HG03097 (cell line): ENCODE data around the gene WWC1.
"Not testable (repeated sequence)": the region's sequence is repeated elsewhere in the genome, so short reads cannot be mapped to it uniquely, and the experiment has no call there.

Experiments
- ATAC-seq: cut with Tn5 transposase; IDR thresholded peaks from one replicate; pipeline ENCODE4 v1.9.1; 2021; ENCODE audit not compliant: unreplicated experiment, low FRiP score

WWC1 gene

GRCh38 chr5:168307022-168307421, 15.6 kb downstream of the WWC1 start:
- ATAC-seq, result no peak

- ATAC-seq, result no peak
Observed at GRCh38 chr5:168307925-168308584, 16.6 kb downstream of the WWC1 start.

GRCh38 chr5:168308976-168309598, 17.6 kb downstream of the WWC1 start:
- ATAC-seq, result no peak

- ATAC-seq, result not testable (repeated sequence)
Observed at GRCh38 chr5:168310541-168310940, 19.1 kb downstream of the WWC1 start.

DNA sequence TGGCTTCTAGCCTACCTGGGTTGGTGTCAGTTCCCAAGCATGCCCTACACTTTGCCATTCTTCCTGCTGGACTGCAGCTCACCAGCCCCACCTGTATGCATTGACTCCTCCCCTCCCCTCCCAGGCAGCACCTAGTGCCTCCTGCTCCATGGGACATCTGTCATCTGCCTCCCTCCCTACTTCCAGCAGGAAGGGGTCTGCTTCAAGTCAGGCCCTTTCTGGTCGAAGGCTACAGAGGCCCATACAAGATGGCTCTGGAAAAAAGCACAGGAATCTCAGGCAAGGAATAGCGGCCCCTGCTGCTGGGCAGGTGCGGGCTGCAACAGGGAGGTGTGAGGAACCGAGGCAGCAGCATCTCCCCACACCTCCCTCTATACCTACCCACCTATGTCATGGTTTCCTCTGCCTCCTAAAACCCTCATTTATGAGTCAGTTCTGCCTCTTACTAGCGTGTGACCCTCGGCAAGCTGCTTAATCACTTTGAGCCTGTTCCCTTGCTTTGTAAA, 19.7 kb downstream of the WWC1 start:
- ATAC-seq, result no peak

- ATAC-seq, result no peak
Observed at GRCh38 chr5:168312606-168313295, 21.3 kb downstream of the WWC1 start.

GRCh38 chr5:168313596-168314204, 22.3 kb downstream of the WWC1 start:
- no peak for ATAC-seq

- ATAC-seq, result no peak
Observed at GRCh38 chr5:168314735-168315411, 23.4 kb downstream of the WWC1 start.

GRCh38 chr5:168315416-168316138, 24.1 kb downstream of the WWC1 start:
- ATAC-seq, result no peak

DNA sequence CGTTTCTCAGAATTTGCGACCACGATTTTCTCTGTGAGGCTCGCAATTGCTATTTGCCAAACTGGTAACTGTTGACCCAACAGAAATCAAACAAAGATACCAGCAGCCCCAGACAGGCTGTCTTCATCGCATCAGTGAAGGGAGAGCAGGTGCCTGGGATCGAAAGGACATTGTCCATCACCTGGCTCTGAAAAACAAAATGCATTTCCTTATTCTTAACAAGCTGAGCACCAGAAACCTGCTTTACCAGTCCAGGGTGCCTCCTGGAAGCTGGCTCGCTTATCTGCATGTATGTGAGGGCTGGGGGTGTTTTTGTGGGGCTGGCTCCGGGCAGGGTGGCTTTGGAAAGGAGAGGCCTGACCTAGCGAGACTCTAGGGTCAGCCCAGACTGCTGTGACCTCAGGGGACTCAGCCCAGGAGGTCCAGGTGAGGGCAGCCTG, 24.7 kb downstream of the WWC1 start:
- ATAC-seq, result no peak

DNA sequence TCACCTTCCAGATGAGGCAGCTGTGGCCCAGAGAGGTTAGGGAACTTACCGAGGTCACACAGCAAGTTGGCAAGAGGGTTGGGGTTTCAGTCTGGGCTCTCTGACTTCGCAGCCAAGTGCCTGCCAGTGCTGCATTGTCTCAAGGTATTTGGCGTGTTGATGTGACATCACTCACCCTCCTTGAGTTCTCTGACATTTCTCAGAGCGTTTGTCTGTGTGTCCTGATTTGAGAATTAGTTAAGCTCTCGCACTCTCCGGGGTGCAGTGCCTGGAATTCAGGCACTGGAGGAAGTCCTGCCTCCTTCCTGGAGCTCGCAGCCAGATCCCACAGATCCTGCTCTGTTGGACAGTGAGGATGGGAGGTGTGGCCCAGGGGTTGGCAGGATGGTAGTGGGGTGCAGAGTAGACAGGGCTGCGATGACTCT, 25.7 kb downstream of the WWC1 start:
- no peak for ATAC-seq

GRCh38 chr5:168317521-168318147, 26.2 kb downstream of the WWC1 start:
- no peak for ATAC-seq

DNA sequence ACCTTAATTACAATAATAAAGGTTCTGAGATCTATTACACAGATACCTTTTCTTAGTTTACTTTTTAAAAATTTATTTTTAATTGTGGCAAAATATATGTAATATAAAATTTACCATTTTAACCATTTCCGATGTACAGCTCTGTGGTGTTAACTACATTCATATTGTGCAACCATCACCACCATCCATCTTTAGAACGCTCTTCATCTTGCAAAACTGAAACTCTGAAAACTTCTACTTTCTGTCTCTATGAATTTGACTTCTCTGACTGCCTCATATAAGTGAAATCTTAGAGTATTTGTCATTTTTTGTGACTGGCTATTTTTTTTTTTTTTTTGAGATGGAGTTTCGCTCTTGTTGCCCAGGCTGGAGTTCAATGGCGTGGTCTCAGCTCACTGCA, 26.8 kb downstream of the WWC1 start:
- no peak for ATAC-seq

DNA sequence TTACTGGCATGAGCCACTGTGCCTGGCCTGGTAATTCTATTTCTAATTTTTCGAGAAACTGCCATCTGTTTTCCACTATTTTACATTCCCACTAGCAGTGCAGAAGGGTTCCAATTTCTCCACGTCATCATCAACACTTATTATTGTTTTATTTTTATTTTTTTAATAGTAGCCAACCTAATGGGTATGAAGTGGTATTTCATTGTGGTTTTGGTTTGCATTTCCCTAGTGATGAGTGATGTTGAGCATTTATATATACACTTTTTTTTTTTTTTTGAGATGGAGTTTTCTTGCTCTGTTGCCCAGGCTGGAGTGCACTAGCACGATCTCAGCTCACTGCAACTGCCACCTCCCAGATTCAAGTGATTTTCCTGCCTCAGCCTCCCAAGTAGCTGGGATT, 28.3 kb downstream of the WWC1 start:
- ATAC-seq, result no peak

DNA sequence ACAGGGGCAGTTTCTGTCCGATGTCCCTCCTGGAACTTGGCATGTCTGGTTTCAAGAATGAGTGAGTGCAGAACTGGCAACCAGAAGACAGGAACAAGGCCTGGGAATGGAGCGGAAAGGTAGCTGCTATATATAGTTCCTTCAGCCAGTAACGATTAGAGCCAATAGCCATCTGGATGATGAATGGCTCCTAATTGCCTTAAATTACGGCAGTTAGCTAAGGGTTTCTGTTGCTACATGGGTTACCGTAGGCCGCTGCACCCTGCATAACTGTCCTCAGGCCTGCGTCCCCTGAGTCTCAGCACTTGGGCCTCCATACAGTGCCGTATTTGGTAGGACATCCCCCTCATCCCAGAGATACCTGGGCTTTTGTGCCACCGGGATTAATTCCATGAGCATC, 29.4 kb downstream of the WWC1 start:
- ATAC-seq, result no peak

DNA sequence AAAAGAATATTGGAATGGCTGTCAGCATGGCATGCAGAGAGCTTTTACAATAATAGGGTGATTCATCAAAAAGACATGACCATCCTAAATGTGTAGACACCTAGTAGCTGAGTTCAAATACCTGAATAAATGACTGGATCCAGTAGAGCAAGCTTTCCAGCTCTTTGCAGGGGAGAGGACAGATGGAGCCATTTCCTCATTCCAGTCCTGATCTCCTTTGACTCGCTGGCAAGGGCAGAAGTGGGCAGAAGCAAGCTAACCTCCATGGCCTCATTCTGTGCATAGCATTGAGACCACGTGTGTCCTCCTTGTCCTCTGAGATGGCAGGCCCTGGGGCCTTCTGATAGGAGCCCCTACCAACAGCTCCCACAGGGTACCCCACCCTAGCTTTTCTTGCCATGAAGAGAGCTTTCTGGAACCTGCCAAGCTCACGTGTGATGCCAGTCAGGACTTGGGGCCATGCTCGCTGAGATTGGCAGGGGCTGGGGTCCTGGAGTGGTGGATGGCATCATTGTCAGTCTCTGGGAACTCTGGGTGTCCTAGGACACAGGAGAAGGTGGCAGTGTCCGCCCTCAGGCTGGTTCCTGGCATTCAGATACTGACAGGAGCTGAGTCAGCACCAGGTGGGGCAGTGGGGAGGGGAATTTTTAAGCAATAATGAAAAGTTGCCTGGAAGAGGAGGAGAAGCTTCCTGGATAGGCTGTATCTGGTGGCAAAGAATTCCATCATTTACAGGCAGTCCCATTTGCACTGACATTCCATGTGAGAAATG, 33.6 kb downstream of the WWC1 start:
- ATAC-seq, result no peak

DNA sequence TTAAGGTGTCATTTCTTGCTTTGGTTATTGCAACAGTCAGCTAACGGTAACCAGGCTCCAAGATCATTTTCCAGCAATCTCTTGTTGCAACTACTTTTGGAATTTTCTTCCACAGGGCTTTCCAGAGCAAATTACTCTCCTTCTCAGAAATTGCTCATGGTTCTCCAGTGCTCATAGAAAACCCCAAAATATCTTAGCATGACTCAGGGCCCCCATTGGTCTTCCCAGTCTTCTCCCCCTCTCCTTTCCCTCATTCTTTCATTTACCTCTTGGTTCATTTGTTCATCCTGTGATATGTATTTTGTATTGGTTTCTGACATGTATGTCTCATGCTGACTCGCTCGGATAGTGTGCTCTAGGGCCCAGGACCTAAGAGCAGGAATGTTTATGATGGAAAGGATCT, 35.6 kb downstream of the WWC1 start:
- ATAC-seq, result no peak

- ATAC-seq, result no peak
Observed at GRCh38 chr5:168327451-168327850, 36.0 kb downstream of the WWC1 start.

- ATAC-seq, result no peak
Observed at GRCh38 chr5:168327994-168328393, 36.5 kb downstream of the WWC1 start.
